Activated effector memory CD4-positive, alpha-beta T cell treated with Interleukin-2 at 50 U/mL for 16 hours (primary cell): ENCODE results near the gene SPRY4.
"Not testable (repeated sequence)": the region's sequence is repeated elsewhere in the genome, so short reads cannot be mapped to it uniquely, and the experiment has no call there.

Experiments
- DNase-seq: peaks from one replicate; pipeline ENCODE4 v3.0.0-alpha.2; 2020

Gene SPRY4

DNA sequence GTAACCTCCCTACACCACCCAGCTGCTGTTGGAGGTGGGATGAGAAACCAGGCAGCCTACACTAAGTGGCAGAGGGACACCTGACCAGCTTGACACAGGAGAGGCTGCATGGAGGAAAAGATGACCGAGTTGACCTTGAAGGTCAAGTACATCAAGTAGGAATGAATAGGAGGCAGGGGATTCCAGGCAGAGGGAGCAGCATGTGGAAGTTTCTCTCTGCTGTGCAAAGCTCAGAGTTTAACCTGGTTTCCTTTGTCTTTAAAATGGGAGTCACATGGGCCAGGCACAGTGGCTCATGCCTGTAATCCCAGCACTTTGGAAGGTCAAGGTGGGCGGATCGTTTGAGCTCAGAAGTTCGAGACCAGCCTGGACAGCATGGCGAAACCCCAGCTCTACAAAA is 32.6 kb downstream of the SPRY4 start:
- no peak for DNase-seq

DNA sequence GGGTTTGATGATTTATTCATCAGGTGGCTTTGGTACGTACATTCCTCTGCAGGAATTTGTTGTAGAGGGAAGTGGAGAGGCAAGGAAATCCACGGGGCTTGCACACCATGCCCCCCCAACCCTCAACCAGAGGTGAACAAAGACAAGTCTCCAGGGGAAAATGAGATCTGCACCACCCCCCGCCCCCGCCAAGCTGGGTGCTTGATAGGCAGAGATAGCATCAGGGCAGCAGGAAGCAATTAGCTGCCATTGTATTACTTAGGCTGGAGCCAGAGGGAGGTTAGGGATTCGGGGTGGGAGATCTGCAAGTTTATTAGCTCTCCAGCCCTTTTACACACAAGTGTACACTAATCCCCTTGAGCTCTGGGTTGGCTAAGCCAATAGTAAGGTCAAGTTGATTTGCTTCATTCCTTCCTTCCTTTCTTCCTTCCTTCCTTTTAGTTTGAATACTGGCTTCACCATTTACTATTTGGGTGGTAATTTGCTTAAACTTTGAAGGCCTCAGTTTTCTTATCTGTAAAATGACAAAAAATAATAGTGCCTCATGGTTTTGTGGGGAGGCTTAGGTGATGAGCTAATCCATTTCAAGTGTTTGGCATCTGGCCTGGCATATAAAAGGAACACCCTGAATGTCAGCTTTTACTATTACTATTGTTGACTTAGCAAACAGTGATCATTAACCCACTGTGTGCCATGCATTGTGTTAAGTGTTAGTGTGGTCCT is 34.1 kb downstream of the SPRY4 start:
- DNase-seq: no peak

DNA sequence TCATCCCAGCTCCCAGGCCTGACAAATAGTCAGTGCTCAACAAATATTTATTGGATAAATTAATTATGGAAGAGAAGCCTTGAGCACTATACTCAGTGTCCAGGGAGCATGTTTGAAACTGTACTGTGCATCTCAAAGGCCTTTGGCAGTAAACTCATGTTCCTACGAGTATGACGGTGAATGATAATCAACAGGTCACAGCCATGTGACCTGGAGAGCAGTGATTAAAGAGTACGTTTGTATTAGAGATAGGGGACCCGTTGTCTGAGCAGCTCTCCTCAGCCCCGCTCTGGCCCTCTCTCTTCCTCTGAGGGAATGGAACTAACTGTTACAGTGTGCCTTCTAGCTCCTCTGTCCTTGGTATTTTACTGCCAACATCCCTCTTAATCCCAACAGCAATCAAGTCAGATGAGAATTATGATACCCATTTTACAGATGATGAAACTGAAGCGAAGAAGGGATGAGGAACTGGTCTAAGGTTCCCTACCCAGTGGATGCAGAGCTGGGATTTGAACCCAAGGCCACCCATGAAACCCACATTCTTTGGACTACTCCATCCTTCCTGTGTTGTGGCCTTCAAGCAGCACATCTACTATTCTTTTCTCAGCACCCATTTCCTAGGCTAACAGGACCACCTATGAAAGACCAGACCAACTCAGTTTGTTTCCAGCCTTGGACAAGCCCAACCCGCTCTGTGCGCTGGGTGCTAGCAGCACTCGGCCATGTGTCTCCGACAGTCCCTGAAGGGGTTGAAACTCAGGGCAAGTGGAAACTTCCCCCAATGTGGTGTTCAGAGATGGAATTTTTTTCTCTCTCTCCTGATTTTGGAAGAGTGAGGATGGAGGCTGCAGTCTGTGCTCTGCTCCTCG is 34.9 kb downstream of the SPRY4 start:
- DNase-seq: no peak

DNA sequence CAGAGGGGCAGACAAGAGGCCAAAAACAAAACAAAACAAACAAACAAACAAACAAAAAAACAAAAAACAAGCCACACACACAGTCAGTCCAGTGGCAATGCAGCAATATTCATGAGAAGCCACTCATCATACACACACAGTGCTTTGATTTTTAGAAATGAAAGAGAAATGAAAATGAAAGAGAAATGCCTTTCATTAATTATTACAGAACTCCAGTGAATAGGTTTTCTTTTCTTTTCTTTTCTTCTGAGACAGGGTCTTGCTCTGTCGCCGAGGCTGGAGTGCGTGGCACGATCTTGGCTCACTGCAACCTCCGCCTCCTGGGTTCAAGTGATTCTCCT is 36.9 kb downstream of the SPRY4 start:
- no peak for DNase-seq

DNA sequence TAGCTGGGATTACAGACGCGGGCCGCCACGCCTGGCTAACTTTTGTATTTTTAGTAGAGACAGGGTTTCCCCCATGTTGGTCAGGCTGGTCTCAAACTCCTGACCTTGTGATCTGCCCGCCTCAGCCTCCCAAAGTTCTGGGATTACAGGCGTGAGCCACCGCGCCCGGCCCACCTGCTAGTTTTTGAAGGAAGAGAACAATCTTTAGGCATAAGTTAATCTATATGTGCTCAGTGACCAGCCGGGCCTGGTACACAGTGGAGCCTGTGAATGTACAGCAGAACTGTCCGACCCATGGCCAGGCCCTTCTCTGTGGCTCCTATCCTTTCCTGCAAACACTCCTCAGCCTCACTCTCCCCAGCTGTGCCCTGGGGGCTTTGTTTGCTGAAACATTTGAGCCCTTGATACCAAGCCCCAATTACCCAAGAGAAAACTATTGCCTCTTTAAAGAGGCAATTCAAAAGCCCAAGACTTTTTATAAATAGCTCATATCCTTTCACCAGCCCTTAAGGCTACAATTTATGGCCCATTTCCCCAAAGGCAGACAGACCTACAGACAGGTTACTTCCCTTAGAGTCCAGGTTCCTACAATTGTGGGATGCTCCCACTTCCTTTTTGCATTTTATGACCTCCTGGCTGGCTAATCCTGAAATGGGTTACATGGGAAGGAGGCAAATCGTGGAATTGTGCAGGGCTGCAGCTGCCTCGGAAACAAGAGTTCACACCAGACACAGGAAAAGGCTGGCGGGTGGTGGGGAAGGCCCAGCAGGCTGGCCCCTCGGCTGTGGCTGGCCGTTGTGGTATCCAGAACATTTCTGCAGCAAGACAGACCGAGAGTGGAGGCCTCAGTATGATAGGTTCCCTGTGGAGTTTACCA is 37.5 kb downstream of the SPRY4 start:
- no peak for DNase-seq

DNA sequence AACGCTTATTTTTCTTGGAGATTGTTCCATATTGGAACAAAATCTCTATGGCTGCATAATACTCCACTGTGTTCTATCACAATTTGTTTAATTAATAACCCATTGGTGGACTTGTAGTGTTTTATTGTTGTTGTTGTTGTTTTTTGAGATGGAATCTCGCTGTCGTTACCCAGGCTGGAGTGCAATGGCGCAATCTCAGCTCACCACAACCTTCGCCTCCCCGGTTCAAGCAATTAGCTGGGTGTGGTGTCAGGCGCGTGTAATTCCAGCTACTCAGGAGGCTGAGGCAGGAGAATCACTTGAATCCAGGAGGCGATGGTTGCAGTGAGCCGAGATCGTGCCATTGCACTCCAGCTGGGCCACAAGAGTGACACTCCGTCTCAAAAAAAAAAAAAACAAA is 38.7 kb downstream of the SPRY4 start:
- DNase-seq: no peak

- no peak for DNase-seq
Measured at GRCh38 chr5:142283304-142283703, 41.5 kb downstream of the SPRY4 start.

GRCh38 chr5:142281966-142282365 is 42.9 kb downstream of the SPRY4 start:
- DNase-seq: no peak

- DNase-seq: no peak
Measured at GRCh38 chr5:142281008-142281367, 43.8 kb downstream of the SPRY4 start.

DNA sequence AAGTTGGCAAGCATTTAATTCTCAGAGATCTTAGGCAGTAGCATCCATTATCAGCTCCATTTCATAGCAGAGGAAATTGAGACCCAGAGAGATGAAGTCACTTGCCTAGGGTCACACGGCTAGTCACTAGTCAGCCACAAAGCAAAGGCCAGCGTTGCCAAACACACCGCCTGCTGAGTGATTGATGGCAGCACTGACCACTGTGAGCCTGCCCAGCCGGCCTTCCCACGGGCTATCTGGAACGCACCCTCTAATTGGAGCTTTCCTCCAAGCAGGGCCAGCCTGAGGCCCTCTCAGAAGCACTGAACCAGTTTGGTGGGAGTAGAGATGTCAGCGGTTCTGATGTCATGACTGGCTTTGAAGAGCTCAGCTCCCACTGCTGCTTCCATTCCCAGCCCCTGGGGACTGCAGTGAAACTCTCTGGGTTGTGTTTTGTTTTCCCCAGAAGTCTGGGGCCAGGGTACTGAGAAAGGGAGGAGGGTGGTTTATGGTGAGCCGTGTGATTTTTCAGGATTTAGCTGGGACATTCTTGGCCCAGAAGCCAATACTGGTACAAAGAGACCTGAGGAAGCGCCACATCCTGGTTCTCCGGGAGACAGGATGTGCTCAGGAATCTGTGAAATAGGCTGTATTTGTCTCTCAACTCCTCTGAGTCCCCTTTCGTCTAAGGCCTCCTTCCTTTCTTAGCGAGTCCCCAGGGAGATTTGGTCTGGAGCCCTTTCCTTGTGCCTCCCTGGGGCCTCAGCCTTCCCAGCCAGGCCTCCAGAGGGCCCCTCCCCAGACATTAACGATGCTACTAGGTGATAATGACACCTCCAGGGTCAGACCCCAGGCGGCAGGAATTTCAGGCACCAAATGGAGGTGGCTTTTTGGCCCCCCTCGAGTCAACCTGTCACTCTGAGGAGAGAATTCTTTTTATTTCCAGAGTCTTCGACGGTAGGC is 44.5 kb downstream of the SPRY4 start:
- no peak for DNase-seq

DNA sequence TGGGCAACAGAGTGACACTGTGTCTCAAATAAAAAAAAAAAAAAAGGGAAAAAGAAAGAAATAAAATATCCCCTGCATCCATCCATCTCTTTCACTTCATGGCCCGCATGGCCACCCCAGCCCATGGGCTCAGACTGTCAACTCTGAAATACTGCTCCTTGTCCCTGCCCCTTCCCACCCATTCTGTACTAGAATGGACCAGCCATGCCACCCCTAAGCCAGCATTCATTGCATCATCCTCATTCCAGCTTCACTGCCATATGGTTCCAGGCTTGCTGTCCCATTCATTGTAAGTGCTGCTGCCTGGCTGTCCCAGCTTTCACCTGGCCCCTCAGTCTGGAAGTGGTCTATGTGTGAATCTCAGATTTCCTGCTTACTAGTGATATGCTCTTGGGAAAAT is 46.2 kb downstream of the SPRY4 start:
- no peak for DNase-seq

- no peak for DNase-seq
Measured at GRCh38 chr5:142277796-142278195, 47.0 kb downstream of the SPRY4 start.

DNA sequence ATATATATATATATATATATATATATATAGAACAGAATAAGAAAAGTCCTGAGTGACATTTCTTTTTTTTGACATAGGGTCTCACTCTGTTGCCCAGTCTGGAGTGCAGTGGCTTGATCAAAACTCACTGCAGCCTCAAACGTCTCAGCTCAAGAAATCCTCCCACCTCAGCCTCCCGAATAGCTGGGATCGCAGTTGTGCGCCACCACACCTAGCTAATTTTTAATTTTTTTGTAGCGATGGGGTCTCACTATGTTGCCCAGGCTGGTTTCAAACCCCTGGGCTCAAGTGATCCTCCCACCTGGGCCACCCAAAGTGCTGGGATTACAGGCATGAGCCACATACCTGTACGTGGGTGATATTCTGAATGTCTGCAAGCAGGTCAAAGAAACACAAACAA is 48.3 kb downstream of the SPRY4 start:
- no peak for DNase-seq

DNA sequence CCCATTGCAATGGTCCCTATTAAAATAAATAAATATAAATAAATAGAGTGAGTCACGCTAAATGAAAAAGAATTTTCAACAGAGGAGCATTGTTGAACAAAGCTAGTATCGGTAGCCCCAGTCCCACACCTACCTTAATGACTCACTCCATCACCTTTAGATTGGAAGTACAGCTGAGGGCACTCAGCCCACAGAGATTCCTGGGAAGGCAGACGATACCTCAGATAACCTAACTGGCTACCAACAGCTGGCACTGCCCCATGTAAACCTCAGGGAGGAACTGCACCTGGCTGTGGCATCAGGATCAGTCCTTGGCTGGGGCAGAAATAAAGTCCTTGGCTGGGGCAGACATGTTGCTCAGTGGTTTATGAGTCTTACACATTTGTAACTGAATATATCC is 49.3 kb downstream of the SPRY4 start:
- DNase-seq: no peak

GRCh38 chr5:142272596-142272995 is 52.2 kb downstream of the SPRY4 start:
- not testable (repeated sequence) for DNase-seq

DNA sequence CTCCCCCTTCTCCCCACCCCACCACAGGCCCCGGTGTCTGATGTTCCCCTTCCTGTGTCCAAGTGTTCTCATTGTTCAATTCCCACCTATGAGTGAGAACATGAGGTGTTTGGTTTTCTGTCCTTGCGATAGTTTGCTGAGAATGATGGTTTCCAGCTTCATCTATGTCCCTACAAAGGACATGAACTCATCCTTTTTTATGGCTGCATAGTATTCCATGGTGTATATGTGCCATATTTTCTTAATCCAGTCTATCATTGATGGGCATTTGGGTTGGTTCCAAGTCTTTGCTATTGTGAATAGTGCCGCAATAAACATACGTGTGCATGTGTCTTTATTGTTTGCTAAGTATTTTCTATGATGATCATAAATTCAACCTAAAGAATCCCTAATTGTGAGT is 60.7 kb downstream of the SPRY4 start:
- DNase-seq: not testable (repeated sequence)

- no peak for DNase-seq
Measured at GRCh38 chr5:142263346-142263745, 61.5 kb downstream of the SPRY4 start.

- DNase-seq: no peak
Measured at GRCh38 chr5:142262683-142263082, 62.1 kb downstream of the SPRY4 start.
